Heart right ventricle (tissue), 16 donors: ENCODE measurements around the gene PSMD13. TPM values are rescaled to one million over a fixed set of nuclear protein-coding genes. Genes with fewer than 3 reads are reported as not detected.

ENCODE experiments used
- ATAC-seq, 8 donors: fragments of 200-7000 bp; cut with Tn5 transposase; one replicate each; pipeline ENCODE4 v1.9.1; 2020; ENCODE audit warnings: mild to moderate bottlenecking in 8 of 8, moderate library complexity in 8 of 8, moderate number of reproducible peaks in 1 of 8
- DNase-seq, 2 donors: peaks; one replicate each; pipeline ENCODE4 v3.0.0-alpha.2; 2020
- H3K27ac ChIP-seq, 10 donors: fragments of 200-600 bp; sonication (generic) in 2 of 10; one replicate each; pipeline versions ENCODE4 v1.5.0 to v1.8.0; 2020 to 2022; ENCODE audit warnings: mild to moderate bottlenecking in 3 of 10
- H3K27me3 ChIP-seq, 7 donors: fragments of 200-600 bp; one replicate each; pipeline ENCODE4 v1.8.0; 2021 to 2022; ENCODE audit warnings: mild to moderate bottlenecking in 2 of 7
- H3K36me3 ChIP-seq, 9 donors: fragments of 200-600 bp; sonication (generic) in 1 of 9; one replicate each; pipeline versions ENCODE4 v1.5.0 to v1.8.0; 2020 to 2022; ENCODE audit warnings: mild to moderate bottlenecking in 2 of 9
- H3K4me1 ChIP-seq, 9 donors: fragments of 200-600 bp; sonication (generic) in 1 of 9; one replicate each; pipeline versions ENCODE4 v1.5.0 to v1.8.0; 2020 to 2022; ENCODE audit warnings: mild to moderate bottlenecking in 4 of 9
- H3K4me3 ChIP-seq, 10 donors: fragments of 200-600 bp; sonication (generic) in 2 of 10; one replicate each; pipeline versions ENCODE4 v1.5.0 to v1.8.0; 2020 to 2022; ENCODE audit warnings: mild to moderate bottlenecking in 7 of 10, moderate library complexity in 2 of 10
- H3K9me3 ChIP-seq, 11 donors: fragments of 200-600 bp in 10 of 11; sonication (generic) in 2 of 11; one replicate each; pipeline versions ENCODE4 v1.5.0 to v1.8.0; 2013 to 2022; ENCODE audit warnings: mild to moderate bottlenecking in 2 of 11, control low read depth in 1 of 11, moderate library complexity in 1 of 11
- CTCF ChIP-seq, 9 donors: fragments of 200-600 bp; sonication (generic) in 2 of 9; IDR thresholded peaks; one replicate each; pipeline versions ENCODE4 v1.5.0 to v1.8.0; 2021 to 2022; ENCODE audit warnings: antibody characterized with exemption in 9 of 9, mild to moderate bottlenecking in 5 of 9, moderate library complexity in 1 of 9
- WGBS, 2 donors: extraction: QIAGEN DNeasy Blood & Tissue Kit; methylation state at CpG; one replicate each; pipeline ENCODE4 v1.1.7; 2013; ENCODE audit warnings: inconsistent platforms in 1 of 2; 5-methylcytosine and 5-hydroxymethylcytosine counted together
- intact Hi-C, 10 donors: fragments of 100-400 bp; cut with DNase I; formaldehyde crosslinking; loops; one replicate each; pipeline versions ENCODE4 v1.11.1 to v1.14.2; 2022
- polyA plus RNA-seq, 2 donors: library from polyadenylated mRNA; stranded (reverse); fragments of 200-250 nt; gene quantifications; one replicate each; pipeline ENCODE4 v1.2.3, GENCODE V29; 2013
- total RNA-seq, 10 donors: library from RNA; stranded (reverse); fragmentation: NEBNext Ultra II Directional in 3 of 10; extraction: Animal tissue kit (Norgen Biotek cat#: 25700) in 3 of 10; gene quantifications; one replicate each; pipeline versions ENCODE4 v1.2.1 to v1.2.4, GENCODE V29; 2021 to 2023
- donor health status: Arrhythmogenic right ventricular cardiomyopathy.
- donor health status: ischemic (EF 13 %, LVEDD 7.1; RV severe dilation, severe dysfunction).
- donor health status: healthy with polysubstance abuse.
- donor health status: DM: no; HTN: yes; CAD: no.
- donor health status: DM: no; HTN: no; CAD: no.
- donor health status: ischemic (EF 25% LVEDD 6.9; RV normal size, moderate dysfunction).
- donor health status: ischemic (EF 25% LVEDD 5.7; RV mildly dilated, moderate dysfunction).
- donor health status: healthy.
- donor health status: DM: yes; HTN: yes; CAD: no.
- donor health status: Ischemic cardiomyopathy.
- donor health status: ischemic (EF 35%, LVEDD 5.7; RV mildly dilated, moderate dysfunction).
- donor health status: nonischemic (EF 11% LVEDD 7.7; RV severe dilation, severe dysfunction).
- donor health status: DM: yes; HTN: yes; CAD: no.
- donor health status: PGD.
- donor health status: ischemic (EF 29% LVEDD 5.4; RV normal size, mild dysfunction).
- donor health status: nonischemic (EF 23%, LVEDD 6.1; RV moderate dilation, normal function).

PSMD13 gene
- total and polyA plus RNA-seq, 12 donors, result 78.7 to 163 (median 94.4) TPM

GRCh38 chr11:282630-283360 lies 46.0 kb downstream of the PSMD13 start:
- WGBS, 2 donors, result 57 to 63% methylated on average over 12 to 13 of the region's 13 CpGs
- Histone ChIP-seq H3K27ac (no peak overlapping the region), H3K4me1 (peaks cover 5 to 36% (median 26%) of the 10 kb centered on the region in 9 donors), H3K4me3 (no peak overlapping the region), H3K9me3 (no peaks in the 10 kb centered on the region), H3K27me3 (peaks cover 33 to 96% (median 90%) of the 10 kb centered on the region in 7 donors), H3K36me3 (no peaks in the 10 kb centered on the region)
- TF ChIP-seq CTCF (IDR thresholded peaks at IDR 0.05), result no peak
- ATAC-seq (no peak), DNase-seq (peak in 1 of 2 donors; percentile 0)
- intact Hi-C loops, result no loop called here

GRCh38 chr11:283405-284104 lies 46.8 kb downstream of the PSMD13 start:
- ATAC-seq (no peak), DNase-seq (peak in 1 of 2 donors; percentile 1)
- peaks cover 33 to 96% (median 86%) of the 10 kb centered on the region in 7 donors for H3K27me3 ChIP-seq
- no peak overlapping the region for H3K4me3 ChIP-seq
- H3K27ac ChIP-seq, result no peak overlapping the region
- H3K36me3 ChIP-seq, result no peaks in the 10 kb centered on the region
- intact Hi-C loops, result no loop called here
- H3K4me1 ChIP-seq, result peaks cover 5 to 42% (median 33%) of the 10 kb centered on the region in 9 donors
- 85 to 86% methylated on average over 22 to 23 of the region's 23 CpGs for WGBS, 2 donors
- TF ChIP-seq CTCF (IDR thresholded peaks at IDR 0.05), result no peak
- H3K9me3 ChIP-seq, result no peaks in the 10 kb centered on the region

GRCh38 chr11:284105-285020 lies 47.6 kb downstream of the PSMD13 start:
- 82 to 88% methylated on average over 24 of the region's 24 CpGs for WGBS, 2 donors
- peaks cover 5 to 35% (median 27%) of the 10 kb centered on the region in 9 donors for H3K4me1 ChIP-seq
- H3K36me3 ChIP-seq, result no peaks in the 10 kb centered on the region
- H3K27me3 ChIP-seq, result peaks cover 24 to 88% (median 78%) of the 10 kb centered on the region in 7 donors
- H3K4me3 ChIP-seq, result no peak overlapping the region
- DNase-seq (peak in 1 of 2 donors; percentile 3), ATAC-seq (no peak)
- H3K27ac ChIP-seq, result no peak overlapping the region
- no peaks in the 10 kb centered on the region for H3K9me3 ChIP-seq
- intact Hi-C loops, result loop anchor here in 1 of 10 donors (5.0 kb wide), 1 partner anchor 32 kb away; no protein-coding TSS in a partner anchor
- TF ChIP-seq CTCF (IDR thresholded peaks at IDR 0.05), result no peak
